ENCODE measurements around the gene HOXA7.

HOXA7 gene

GRCh38 chr7:27193335-27194001, 37.0 kb upstream of the HOXA7 start:
- no peak for DNase-seq

- DNase-seq = no peak
Measured at GRCh38 chr7:27192546-27193334, 36.3 kb upstream of the HOXA7 start.

GRCh38 chr7:27191833-27192545, 35.5 kb upstream of the HOXA7 start:
- no peak for DNase-seq

- DNase-seq = no peak
Measured at GRCh38 chr7:27191161-27191731, 34.8 kb upstream of the HOXA7 start.

GRCh38 chr7:27189997-27190748, 33.7 kb upstream of the HOXA7 start:
- DNase-seq = no peak

- DNase-seq = no peak
Measured at GRCh38 chr7:27189295-27189996, 33.0 kb upstream of the HOXA7 start.

GRCh38 chr7:27188386-27189294, 32.2 kb upstream of the HOXA7 start:
- no peak for DNase-seq

GRCh38 chr7:27187475-27188385, 31.3 kb upstream of the HOXA7 start:
- DNase-seq = no peak

GRCh38 chr7:27186668-27187474, 30.4 kb upstream of the HOXA7 start:
- DNase-seq = no peak

- no peak for DNase-seq
Measured at GRCh38 chr7:27185854-27186667, 29.6 kb upstream of the HOXA7 start.

- peak; percentile 67 for DNase-seq
Measured at GRCh38 chr7:27185013-27185853, 28.8 kb upstream of the HOXA7 start, which contains the start of gene HOXA11. HOXA11 (minus strand) TSS chr7:27185232; CDS start chr7:27185144, 88 bp downstream.

- DNase-seq = peak; percentile 25
Measured at GRCh38 chr7:27184337-27185012, 28.0 kb upstream of the HOXA7 start.

- DNase-seq = peak; percentile 50
Measured at GRCh38 chr7:27183682-27184336, 27.3 kb upstream of the HOXA7 start.

- no peak for DNase-seq
Measured at GRCh38 chr7:27182861-27183681, 26.6 kb upstream of the HOXA7 start.
